Endodermal cell (in vitro differentiated cells): ENCODE measurements around the gene RPL36. TPM values are rescaled to one million over a fixed set of nuclear protein-coding genes. Genes with fewer than 3 reads are reported as not detected.

Experiments
- DNase-seq: peaks from one replicate; pipeline ENCODE4 v3.0.0-alpha.2; 2017
- H3K27ac ChIP-seq: 2 replicates; pipeline ENCODE4 v1.5.1; 2013; ENCODE audit warnings: mild to moderate bottlenecking, low read depth, low read length, moderate library complexity
- H3K27me3 ChIP-seq: 2 replicates; pipeline ENCODE4 v1.6.1; 2013; ENCODE audit warnings: mild to moderate bottlenecking, low read length, moderate library complexity; ENCODE audit not compliant: insufficient read depth, control insufficient read depth, poor library complexity, severe bottlenecking
- H3K36me3 ChIP-seq: 2 replicates; pipeline ENCODE4 v1.7.0; 2013; ENCODE audit warnings: mild to moderate bottlenecking, low read length, moderate library complexity; ENCODE audit not compliant: control insufficient read depth, insufficient read depth
- H3K4me1 ChIP-seq: one replicate; pipeline ENCODE4 v1.7.0; 2013; ENCODE audit warnings: low read length; ENCODE audit not compliant: control insufficient read depth, insufficient read depth
- H3K4me3 ChIP-seq: 2 replicates; pipeline ENCODE4 v1.5.1; 2013; ENCODE audit warnings: mild to moderate bottlenecking, low read length, moderate library complexity
- H3K9ac ChIP-seq: 2 replicates; pipeline ENCODE4 v1.6.1; 2013; ENCODE audit warnings: mild to moderate bottlenecking, low read length, moderate library complexity; ENCODE audit not compliant: poor library complexity, severe bottlenecking; ENCODE audit errors: extremely low read depth
- H3K9me3 ChIP-seq: 2 replicates; pipeline ENCODE4 v1.6.1; 2013; ENCODE audit warnings: mild to moderate bottlenecking, low read length, moderate library complexity; ENCODE audit not compliant: control insufficient read depth
- H3K27ac Mint-ChIP-seq: 2 replicates; pipeline ENCODE4 v1.8.0; 2020; ENCODE audit warnings: mixed read lengths
- H3K27me3 Mint-ChIP-seq: 2 replicates; pipeline ENCODE4 v1.8.0; 2021; ENCODE audit warnings: mild to moderate bottlenecking, mixed read lengths; ENCODE audit not compliant: insufficient read depth
- H3K36me3 Mint-ChIP-seq: 2 replicates; pipeline ENCODE4 v1.8.0; 2020; ENCODE audit warnings: low read depth, mixed read lengths
- H3K4me1 Mint-ChIP-seq: 2 replicates; pipeline ENCODE4 v1.8.0; 2020; ENCODE audit warnings: mixed read lengths
- H3K4me3 Mint-ChIP-seq: 2 replicates; pipeline ENCODE4 v1.8.0; 2020; ENCODE audit warnings: mild to moderate bottlenecking, moderate library complexity, mixed read lengths
- H3K9me3 Mint-ChIP-seq: 2 replicates; pipeline ENCODE4 v1.8.0; 2020; ENCODE audit warnings: mild to moderate bottlenecking, mixed read lengths
- CTCF ChIP-seq: fragments of 200-600 bp; sonication (generic); conservative IDR thresholded peaks from 2 replicates; pipeline ENCODE4 v1.5.0; 2021; ENCODE audit warnings: antibody characterized with exemption, mild to moderate bottlenecking
- WGBS, 2 experiments: methylation state at CpG; one replicate each; pipeline versions ENCODE4 v1.1.5 to v1.1.7; 2013; ENCODE audit warnings: missing lambda C conversion rate in 2 of 2, mixed read lengths in 1 of 2; ENCODE audit not compliant: insufficient coverage in 1 of 2, insufficient read length in 1 of 2; 5-methylcytosine and 5-hydroxymethylcytosine counted together
- total RNA-seq, 2 donors: library from RNA; stranded (reverse); fragmentation: NEBNext Ultra II Directional in 1 of 2; extraction: Animal tissue kit (Norgen Biotek cat#: 25700) in 1 of 2; gene quantifications; 2 replicates in 1 of 2; 3 replicates in 1 of 2; pipeline ENCODE4 v1.2.1, GENCODE V29; 2021

Gene RPL36
- total RNA-seq, 2 donors from 2014 or later: 1,005 to 1,008 TPM

GRCh38 chr19:5665781-5666513, 24.1 kb upstream of the RPL36 start:
- Histone ChIP-seq H3K9me3 (no peaks in the 10 kb centered on the region), H3K27ac (no peak overlapping the region), H3K4me1 (no peaks in the 10 kb centered on the region), H3K4me3 (no peak overlapping the region), H3K27me3 (no peaks in the 10 kb centered on the region), H3K9ac (no peak overlapping the region), H3K36me3 (peaks cover 90% of the 10 kb centered on the region)
- DNase-seq: no peak
- 93 to 95% methylated on average over 4 to 10 of the region's 10 CpGs for WGBS, 2 experiments
- peak overlapping the region; percentile 32 for H3K27ac Mint-ChIP-seq
- H3K9me3 Mint-ChIP-seq: no peaks in the 10 kb centered on the region
- peaks cover 6% of the 10 kb centered on the region for H3K4me1 Mint-ChIP-seq
- peak; percentile 36 for TF ChIP-seq CTCF
- no peaks in the 10 kb centered on the region for H3K27me3 Mint-ChIP-seq
- H3K4me3 Mint-ChIP-seq: no peak overlapping the region
- H3K36me3 Mint-ChIP-seq: peaks cover 80% of the 10 kb centered on the region

GRCh38 chr19:5666921-5667610, 23.0 kb upstream of the RPL36 start:
- Histone ChIP-seq H3K4me1 (no peaks in the 10 kb centered on the region), H3K9me3 (no peaks in the 10 kb centered on the region), H3K9ac (no peak overlapping the region), H3K36me3 (peaks cover 84% of the 10 kb centered on the region), H3K27ac (no peak overlapping the region), H3K27me3 (no peaks in the 10 kb centered on the region), H3K4me3 (no peak overlapping the region)
- peak overlapping the region; percentile 85 for H3K27ac Mint-ChIP-seq
- H3K27me3 Mint-ChIP-seq: no peaks in the 10 kb centered on the region
- peaks cover 6% of the 10 kb centered on the region for H3K4me1 Mint-ChIP-seq
- H3K9me3 Mint-ChIP-seq: no peaks in the 10 kb centered on the region
- TF ChIP-seq CTCF: no peak
- H3K36me3 Mint-ChIP-seq: peaks cover 79% of the 10 kb centered on the region
- peak; percentile 44 for DNase-seq
- no peak overlapping the region for H3K4me3 Mint-ChIP-seq
- WGBS, 2 experiments: 93 to 96% methylated on average over 12 to 25 of the region's 26 CpGs

- no peaks in the 10 kb centered on the region for H3K27me3 Mint-ChIP-seq
- H3K4me3 Mint-ChIP-seq: no peak overlapping the region
Measured at GRCh38 chr19:5667751-5668271, 22.3 kb upstream of the RPL36 start.

More at GRCh38 chr19:5667751-5668271, 22.3 kb upstream of the RPL36 start:
- H3K9ac ChIP-seq: no peak overlapping the region
- Mint-ChIP-seq H3K9me3 (no peaks in the 10 kb centered on the region), H3K4me1 (peaks cover 6% of the 10 kb centered on the region), H3K27ac (peak overlapping the region; percentile 85), H3K36me3 (peaks cover 74% of the 10 kb centered on the region)
- peak; percentile 90 for DNase-seq
- TF ChIP-seq CTCF: no peak
- H3K27me3 ChIP-seq: no peaks in the 10 kb centered on the region
- no peak overlapping the region for H3K27ac ChIP-seq
- no peak overlapping the region for H3K4me3 ChIP-seq
- no peaks in the 10 kb centered on the region for H3K4me1 ChIP-seq
- no peaks in the 10 kb centered on the region for H3K9me3 ChIP-seq
- H3K36me3 ChIP-seq: peaks cover 78% of the 10 kb centered on the region
- WGBS, 2 experiments: 89 to 94% methylated on average over 18 to 22 of the region's 22 CpGs
